22Rv1 (cell line): ENCODE data around the gene SYTL3.

Experiments used
- CTCF ChIP-seq: fragments of 450-650 bp; IDR thresholded peaks from 2 replicates; pipeline ENCODE4 v1.5.1; 2017; ENCODE audit warnings: mild to moderate bottlenecking
- ZFX ChIP-seq: fragments of 450-650 bp; IDR thresholded peaks from 2 replicates; pipeline ENCODE4 v1.6.1; 2017; ENCODE audit warnings: antibody characterized with exemption, borderline replicate concordance

DNA sequence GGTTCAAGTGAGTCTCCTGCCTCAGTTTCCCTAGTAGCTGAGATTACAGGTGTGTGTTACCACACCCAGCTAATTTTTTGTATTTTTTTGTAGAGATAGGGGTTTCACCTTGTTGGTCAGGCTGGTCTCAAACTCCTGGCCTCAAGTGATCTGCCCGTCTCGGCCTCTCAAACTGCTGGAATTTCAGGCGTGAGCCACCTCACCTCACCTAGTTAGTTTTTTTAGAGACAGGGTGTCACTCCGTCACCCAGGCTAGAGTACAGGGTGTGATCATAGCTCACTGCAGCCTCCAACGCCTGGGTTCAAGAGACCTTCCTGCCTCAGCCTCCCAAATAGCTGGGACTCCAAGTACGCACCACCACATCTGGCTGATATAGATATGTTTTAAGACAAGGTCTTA, 22.9 kb downstream of the SYTL3 start:
- no peak for TF ChIP-seq CTCF
- TF ChIP-seq ZFX: no peak
